Effector CD4-positive, alpha-beta T cell (primary cell): ENCODE data around the gene SETD5.

Experiments
- DNase-seq: peaks from one replicate; pipeline ENCODE4 v3.0.0-alpha.2; 2020

SETD5 gene

GRCh38 chr3:9412293-9412692 lies 14.9 kb downstream of the SETD5 start:
- DNase-seq = no peak

GRCh38 chr3:9414826-9415225 lies 17.4 kb downstream of the SETD5 start:
- no peak for DNase-seq

- DNase-seq = no peak
Measured at GRCh38 chr3:9415485-9416138, 18.2 kb downstream of the SETD5 start.

DNA sequence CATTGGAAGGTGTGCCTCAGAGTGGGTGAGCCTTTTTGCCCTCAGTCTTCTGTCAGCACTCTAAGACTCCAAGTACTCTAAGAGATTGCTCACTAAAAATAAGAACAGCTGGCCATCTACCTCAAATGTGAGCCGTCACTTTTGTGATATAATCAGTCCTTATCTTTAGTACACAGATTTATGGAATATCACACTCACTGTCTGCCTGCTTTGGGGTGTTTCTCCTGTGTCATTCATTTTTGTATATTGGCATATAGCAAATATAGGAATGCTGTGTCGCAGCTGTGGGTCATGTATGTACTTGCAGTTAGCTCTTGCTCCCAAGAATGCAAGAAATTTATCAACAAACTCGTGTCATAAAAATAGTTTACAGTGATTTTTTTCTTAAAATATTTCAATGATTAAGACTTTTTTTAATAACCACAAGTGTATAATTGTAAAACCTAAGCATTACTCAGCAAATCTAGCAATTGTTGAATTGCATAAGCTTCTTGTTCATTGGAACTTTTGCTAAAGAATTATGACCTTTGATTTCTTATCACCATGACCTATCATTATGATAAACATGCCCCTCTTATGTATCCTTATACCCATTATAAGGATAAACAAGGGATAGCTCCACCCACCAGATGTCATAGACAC lies 18.8 kb downstream of the SETD5 start:
- DNase-seq = no peak

- no peak for DNase-seq
Measured at GRCh38 chr3:9420850-9421549, 23.6 kb downstream of the SETD5 start.

DNA sequence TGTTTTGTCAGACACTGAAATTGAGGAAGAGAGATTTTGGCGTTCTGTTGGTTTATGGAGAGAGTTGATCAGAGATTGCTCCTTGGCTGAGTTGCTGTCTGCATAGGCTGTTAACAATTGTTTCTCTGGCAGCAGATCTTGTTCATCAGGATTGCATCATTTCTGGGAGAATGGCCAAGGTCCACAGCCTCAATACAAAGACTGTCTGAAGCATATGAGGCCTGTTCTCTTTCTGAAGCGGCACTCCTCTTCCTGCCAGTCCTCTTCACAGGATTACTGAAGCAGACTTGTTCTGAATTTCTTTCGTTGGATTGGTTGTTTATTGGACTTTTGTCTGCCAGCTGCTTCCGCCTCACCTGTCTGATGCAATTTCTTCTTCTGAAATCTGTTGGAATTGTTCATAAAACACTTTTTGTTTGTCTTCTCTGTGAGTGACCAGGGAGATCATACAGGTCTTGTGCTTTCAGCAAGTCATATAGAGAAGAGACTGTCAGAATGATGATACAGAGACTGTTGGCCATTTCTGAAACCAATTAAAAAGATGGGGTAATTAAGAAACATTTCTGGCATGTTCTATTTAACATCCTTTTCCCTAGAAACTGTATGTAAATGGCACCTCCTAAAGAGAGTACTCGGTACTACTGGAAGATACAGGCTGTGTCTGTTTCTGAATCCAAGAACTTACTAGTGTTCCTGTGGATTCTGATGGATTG lies 25.5 kb downstream of the SETD5 start:
- DNase-seq = no peak

DNA sequence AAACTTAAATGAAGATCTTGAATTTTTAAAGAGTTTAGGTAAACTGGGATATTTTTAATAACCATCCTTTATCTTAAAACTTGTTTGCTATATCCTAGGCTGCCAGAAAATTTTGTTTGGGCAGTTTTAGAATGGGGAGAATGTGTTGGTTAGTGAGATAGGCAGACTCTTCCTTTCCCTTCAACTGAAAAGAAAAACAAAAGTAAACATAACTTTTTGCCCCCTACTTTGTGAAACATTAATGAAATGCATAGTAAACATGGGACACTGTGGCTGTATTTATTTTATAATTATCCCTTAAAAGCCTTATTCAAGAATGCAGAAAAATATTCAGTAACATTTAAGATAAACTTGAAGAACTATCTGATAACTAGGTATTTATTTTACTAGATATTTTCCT lies 31.0 kb downstream of the SETD5 start:
- DNase-seq = no peak

GRCh38 chr3:9430733-9431132 lies 33.3 kb downstream of the SETD5 start:
- no peak for DNase-seq

GRCh38 chr3:9433627-9434521 lies 36.5 kb downstream of the SETD5 start:
- no peak for DNase-seq

DNA sequence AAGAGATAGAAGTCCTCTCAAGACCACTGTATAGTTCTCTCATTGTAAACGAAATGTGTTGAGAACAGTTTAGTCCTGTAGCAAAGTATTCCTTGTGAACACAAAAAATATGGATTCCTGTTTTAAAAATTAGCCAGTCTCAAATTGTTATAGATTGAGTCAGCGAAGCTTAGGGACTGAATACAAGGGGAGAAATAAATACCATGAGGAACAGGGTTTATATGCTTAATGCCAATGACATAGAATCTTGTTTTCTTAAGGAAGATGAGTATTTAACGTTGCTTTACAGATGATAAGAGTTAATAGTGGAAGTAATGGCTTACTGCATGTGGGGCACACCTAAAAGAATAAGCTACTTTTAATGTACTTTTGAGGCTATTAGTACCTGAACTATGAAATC lies 37.9 kb downstream of the SETD5 start:
- DNase-seq = no peak

GRCh38 chr3:9439331-9439730 lies 41.9 kb downstream of the SETD5 start:
- DNase-seq = no peak

GRCh38 chr3:9441501-9442221 lies 44.2 kb downstream of the SETD5 start:
- DNase-seq = no peak

DNA sequence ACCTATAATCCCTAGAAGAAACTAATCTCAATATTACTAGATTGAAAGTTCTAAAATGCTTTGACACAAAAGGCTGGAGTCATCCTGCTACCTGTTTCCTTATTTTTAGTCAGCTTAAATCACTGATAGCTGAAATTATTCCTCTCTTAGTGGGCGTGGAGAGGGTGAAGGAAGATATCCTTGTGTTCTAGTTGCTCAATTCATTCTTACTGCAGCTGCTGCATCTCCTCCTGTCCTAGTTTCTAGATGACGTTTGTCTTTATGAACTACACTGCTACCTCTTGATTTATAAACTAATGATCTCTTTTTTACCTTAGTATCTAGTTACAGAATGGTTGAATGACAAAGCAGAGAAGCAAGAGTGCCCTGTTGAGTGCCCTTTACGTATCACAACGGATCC lies 50.7 kb downstream of the SETD5 start:
- no peak for DNase-seq

DNA sequence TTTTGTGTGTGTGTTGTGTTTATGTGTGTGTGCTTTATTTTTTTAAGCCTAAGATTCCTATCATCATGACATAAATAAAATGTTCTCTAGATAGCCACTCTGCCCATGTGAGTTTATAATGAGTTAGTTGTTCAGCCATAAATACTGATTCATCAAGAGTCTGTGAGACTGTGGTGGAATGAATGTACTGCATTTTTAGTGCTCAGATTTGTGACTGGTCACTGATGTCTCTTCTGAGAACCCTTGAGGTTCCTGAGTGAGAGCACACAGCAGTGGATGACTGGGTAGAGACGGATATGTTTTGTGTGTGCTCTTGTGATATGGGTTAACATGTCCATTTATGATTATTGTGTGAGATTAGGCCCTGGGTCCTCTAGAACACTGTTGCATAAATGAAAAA lies 51.2 kb downstream of the SETD5 start:
- DNase-seq = no peak

DNA sequence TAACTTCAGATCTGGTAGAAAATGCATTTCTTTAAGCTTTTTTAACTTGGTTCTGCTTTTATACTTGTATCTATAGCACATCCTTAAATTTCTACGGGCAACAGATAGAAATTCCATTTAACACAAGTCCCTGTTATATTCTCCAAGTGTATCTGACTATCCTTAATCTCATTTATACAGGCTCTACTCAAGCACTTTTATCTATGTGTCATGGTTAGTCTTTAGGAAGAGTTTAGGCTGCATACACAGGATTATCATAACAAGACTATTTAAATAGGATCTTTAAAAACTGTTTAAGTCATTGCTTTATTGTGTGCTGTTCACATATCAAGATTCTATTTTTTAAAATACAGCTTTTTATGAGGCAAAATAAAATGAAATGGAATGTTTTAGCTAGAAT lies 52.7 kb downstream of the SETD5 start:
- no peak for DNase-seq

DNA sequence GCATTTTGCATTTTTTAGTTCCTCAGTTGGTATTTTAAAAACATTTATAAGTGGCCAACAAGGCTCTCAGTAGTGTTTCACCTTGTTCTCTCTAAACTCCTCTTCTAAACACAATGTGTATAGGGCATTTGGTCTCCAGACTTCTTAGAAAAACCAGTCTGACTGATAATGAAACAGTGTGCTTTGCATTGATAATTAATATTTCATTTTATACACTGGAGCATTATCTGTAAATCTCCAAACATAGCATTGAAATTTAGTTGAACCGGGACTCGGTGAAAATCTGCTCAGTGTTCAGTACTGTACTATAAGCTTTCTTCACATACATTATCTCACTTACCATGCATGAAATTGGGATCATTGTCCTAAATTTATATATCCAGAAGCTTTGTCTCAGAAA lies 53.6 kb downstream of the SETD5 start:
- DNase-seq = no peak

- DNase-seq = no peak
Measured at GRCh38 chr3:9452417-9452816, 55.0 kb downstream of the SETD5 start.

- DNase-seq = no peak
Measured at GRCh38 chr3:9455596-9456131, 58.2 kb downstream of the SETD5 start.

GRCh38 chr3:9467451-9467850 lies 70.0 kb downstream of the SETD5 start:
- no peak for DNase-seq

GRCh38 chr3:9468460-9468859 lies 71.0 kb downstream of the SETD5 start:
- no peak for DNase-seq

DNA sequence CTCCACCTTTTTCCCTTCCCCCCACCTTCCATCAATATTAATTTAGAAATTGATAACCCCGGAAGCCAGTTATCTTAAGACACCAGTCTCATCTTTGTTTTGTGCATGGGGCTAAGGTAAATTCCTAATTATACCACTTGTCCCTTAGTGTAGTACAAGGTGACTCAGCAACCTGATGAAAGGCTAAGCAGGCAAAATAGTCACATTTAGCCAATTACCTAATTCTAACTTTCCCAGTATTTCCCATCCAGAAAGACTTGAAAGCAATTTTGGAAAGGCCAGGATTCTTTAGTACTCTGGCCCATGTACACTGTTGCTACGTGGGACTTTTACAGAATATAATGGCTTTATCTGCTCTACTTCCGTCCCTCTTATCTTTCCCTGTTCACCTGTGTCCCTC lies 72.6 kb downstream of the SETD5 start:
- no peak for DNase-seq
